Aorta (tissue), 5 donors: ENCODE measurements around the gene CYB561D2. TPM values are rescaled to one million over a fixed set of nuclear protein-coding genes. Genes with fewer than 3 reads are reported as not detected.

ENCODE experiments used
- ATAC-seq: fragments of 200-7000 bp; cut with Tn5 transposase; one replicate; pipeline ENCODE4 v1.9.1; 2022; ENCODE audit warnings: moderate library complexity; ENCODE audit not compliant: low FRiP score
- DNase-seq, 2 donors: peaks; one replicate each; pipeline ENCODE4 v3.0.0-alpha.2; 2020
- H3K27ac ChIP-seq, 2 donors: one replicate each; pipeline ENCODE4 v1.5.1; 2013; ENCODE audit warnings: low read length in 2 of 2, mild to moderate bottlenecking in 2 of 2, moderate library complexity in 2 of 2, control low read depth in 1 of 2, inconsistent platforms in 1 of 2, low read depth in 1 of 2
- H3K27me3 ChIP-seq, 2 donors: one replicate each; pipeline ENCODE4 v1.6.1; 2013; ENCODE audit warnings: control low read depth in 1 of 2, low read length in 1 of 2, mild to moderate bottlenecking in 1 of 2, moderate library complexity in 1 of 2; ENCODE audit not compliant: insufficient read depth in 2 of 2, control insufficient read depth in 1 of 2
- H3K36me3 ChIP-seq, 2 donors: one replicate each; pipeline ENCODE4 v1.6.1; 2013; ENCODE audit warnings: control low read depth in 1 of 2, low read length in 1 of 2, mild to moderate bottlenecking in 1 of 2; ENCODE audit not compliant: insufficient read depth in 2 of 2, control insufficient read depth in 1 of 2
- H3K4me1 ChIP-seq, 2 donors: one replicate each; pipeline ENCODE4 v1.6.1; 2013; ENCODE audit warnings: low read length in 2 of 2, control low read depth in 1 of 2, mild to moderate bottlenecking in 1 of 2, moderate library complexity in 1 of 2; ENCODE audit not compliant: insufficient read depth in 2 of 2, control insufficient read depth in 1 of 2
- H3K4me3 ChIP-seq, 2 donors: one replicate each; pipeline ENCODE4 v1.5.1; 2013; ENCODE audit warnings: low read length in 2 of 2, control low read depth in 1 of 2, mild to moderate bottlenecking in 1 of 2
- H3K9me3 ChIP-seq: one replicate; pipeline ENCODE4 v1.6.1; 2013; ENCODE audit warnings: mild to moderate bottlenecking, low read length; ENCODE audit not compliant: control insufficient read depth
- WGBS, 2 donors: extraction: QIAGEN DNeasy Blood & Tissue Kit; methylation state at CpG; one replicate each; pipeline ENCODE4 v1.1.7; 2013; 5-methylcytosine and 5-hydroxymethylcytosine counted together
- intact Hi-C, 2 donors: fragments of 100-400 bp; cut with DNase I; formaldehyde crosslinking; loops; one replicate each; pipeline versions ENCODE4 v1.14.2 to v1.15.0; 2022
- polyA plus RNA-seq, 2 donors: library from polyadenylated mRNA; stranded (reverse); fragments of 200-250 nt; gene quantifications; one replicate each; pipeline ENCODE4 v1.2.3, GENCODE V29; 2013
- total RNA-seq, 2 donors: library from RNA; stranded (reverse); fragmentation: NEBNext Ultra II Directional; extraction: Animal tissue kit (Norgen Biotek cat#: 25700); gene quantifications; one replicate each; pipeline ENCODE4 v1.2.1, GENCODE V29; 2021
- donor health status: healthy with polysubstance abuse.
- donor health status: Bipolar disorder and iron deficiency.
- donor health status: DM: no; HTN: no; CAD: no.
- donor health status: DM: no; HTN: no; CAD: no.
- donor health status: DM: yes; HTN: yes; CAD: no.

The CYB561D2 gene
- total and polyA plus RNA-seq, 4 donors = 6.8 to 14.4 (median 10.0) TPM

GRCh38 chr3:50385754-50386153 lies 35.1 kb downstream of the CYB561D2 start:
- Histone ChIP-seq H3K27ac (no peak overlapping the region), H3K9me3 (no peaks in the 10 kb centered on the region), H3K27me3 (no peaks in the 10 kb centered on the region), H3K36me3 (no peaks in the 10 kb centered on the region), H3K4me1 (no peaks in the 10 kb centered on the region), H3K4me3 (no peak overlapping the region)
- intact Hi-C loops = loop anchor here in 1 of 2 donors (10.0 kb wide), 1 partner anchor 89 kb away; no protein-coding TSS in a partner anchor
- ATAC-seq (no peak), DNase-seq (no peak)
- 90 to 95% methylated on average over 13 of the region's 13 CpGs for WGBS, 2 donors

DNA sequence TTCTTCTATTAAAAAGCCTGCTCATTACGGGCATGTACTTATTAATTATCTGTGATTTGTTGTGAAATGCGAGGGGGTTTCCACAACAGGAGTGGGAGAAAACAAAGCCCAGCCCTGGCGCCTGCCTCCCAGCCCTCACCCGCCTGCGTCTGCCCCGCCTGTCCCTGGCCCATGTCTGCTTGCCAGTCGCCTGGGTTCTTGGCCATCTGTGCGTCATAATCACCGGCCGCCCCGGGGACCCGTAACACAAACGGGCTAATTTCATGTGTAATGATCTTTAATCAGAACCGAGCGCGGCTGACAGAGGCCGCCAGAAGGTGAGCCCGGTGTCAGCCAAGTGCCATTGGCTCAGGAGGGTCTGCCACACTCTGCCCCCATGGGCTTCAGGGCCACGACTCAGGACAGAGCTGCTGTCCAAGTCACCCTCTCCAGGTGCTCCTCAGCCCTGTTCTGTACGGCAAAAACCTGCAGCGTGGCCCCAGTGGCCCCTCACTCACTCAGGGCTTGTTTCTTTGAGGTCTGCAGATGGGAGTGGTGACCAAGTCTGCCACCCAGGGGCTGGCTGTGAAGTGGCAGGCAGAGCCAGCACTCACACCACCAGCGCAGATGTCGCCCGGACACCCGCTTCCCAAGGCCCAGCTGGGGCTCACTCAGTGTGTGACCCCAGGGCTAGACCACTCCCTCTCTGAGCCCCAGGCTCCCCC lies 37.5 kb downstream of the CYB561D2 start:
- DNase-seq (no peak), ATAC-seq (no peak)
- no peaks in the 10 kb centered on the region for H3K36me3 ChIP-seq
- H3K9me3 ChIP-seq = no peaks in the 10 kb centered on the region
- no peaks in the 10 kb centered on the region for H3K4me1 ChIP-seq
- intact Hi-C loops = loop anchor here in 1 of 2 donors (10.0 kb wide), 1 partner anchor 87 kb away; no protein-coding TSS in a partner anchor
- H3K4me3 ChIP-seq = no peak overlapping the region
- 85 to 90% methylated on average over 24 to 25 of the region's 25 CpGs for WGBS, 2 donors
- H3K27ac ChIP-seq = no peak overlapping the region
- H3K27me3 ChIP-seq = no peaks in the 10 kb centered on the region

- Histone ChIP-seq H3K9me3 (no peaks in the 10 kb centered on the region), H3K4me3 (no peak overlapping the region), H3K27ac (no peak overlapping the region), H3K36me3 (no peaks in the 10 kb centered on the region), H3K27me3 (no peaks in the 10 kb centered on the region), H3K4me1 (no peaks in the 10 kb centered on the region)
- DNase-seq = no peak
- intact Hi-C loops = loop anchor here in 1 of 2 donors (10.0 kb wide), 1 partner anchor 86 kb away; no protein-coding TSS in a partner anchor
- WGBS, 2 donors = 86 to 87% methylated on average over 22 of the region's 22 CpGs
- ATAC-seq = no peak
Measured at GRCh38 chr3:50388720-50389413, 38.2 kb downstream of the CYB561D2 start.

DNA sequence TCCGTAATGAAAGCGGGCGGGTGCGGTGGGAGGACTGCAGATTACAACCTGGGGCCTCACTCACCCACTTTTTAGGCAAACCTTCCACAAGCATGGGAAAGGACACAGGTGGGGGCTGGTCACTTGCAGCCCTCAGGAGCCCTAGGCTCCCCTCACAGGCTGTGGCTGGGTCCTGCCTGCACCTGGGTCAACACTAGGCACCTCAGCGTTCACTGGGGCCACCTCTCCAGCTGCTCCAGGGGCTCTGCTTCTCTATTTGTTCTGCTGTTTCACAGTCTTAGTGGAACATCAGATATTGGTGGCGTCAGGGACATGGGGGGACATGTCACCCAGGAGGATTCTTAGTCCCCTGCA lies 38.7 kb downstream of the CYB561D2 start:
- ATAC-seq = no peak
- Histone ChIP-seq H3K27me3 (no peaks in the 10 kb centered on the region), H3K4me1 (no peaks in the 10 kb centered on the region), H3K27ac (no peak overlapping the region), H3K36me3 (no peaks in the 10 kb centered on the region), H3K4me3 (no peak overlapping the region), H3K9me3 (no peaks in the 10 kb centered on the region)
- no peak for DNase-seq
- 92 to 96% methylated on average over 6 of the region's 6 CpGs for WGBS, 2 donors
- intact Hi-C loops = loop anchor here in 1 of 2 donors (10.0 kb wide), 1 partner anchor 85 kb away; no protein-coding TSS in a partner anchor

DNA sequence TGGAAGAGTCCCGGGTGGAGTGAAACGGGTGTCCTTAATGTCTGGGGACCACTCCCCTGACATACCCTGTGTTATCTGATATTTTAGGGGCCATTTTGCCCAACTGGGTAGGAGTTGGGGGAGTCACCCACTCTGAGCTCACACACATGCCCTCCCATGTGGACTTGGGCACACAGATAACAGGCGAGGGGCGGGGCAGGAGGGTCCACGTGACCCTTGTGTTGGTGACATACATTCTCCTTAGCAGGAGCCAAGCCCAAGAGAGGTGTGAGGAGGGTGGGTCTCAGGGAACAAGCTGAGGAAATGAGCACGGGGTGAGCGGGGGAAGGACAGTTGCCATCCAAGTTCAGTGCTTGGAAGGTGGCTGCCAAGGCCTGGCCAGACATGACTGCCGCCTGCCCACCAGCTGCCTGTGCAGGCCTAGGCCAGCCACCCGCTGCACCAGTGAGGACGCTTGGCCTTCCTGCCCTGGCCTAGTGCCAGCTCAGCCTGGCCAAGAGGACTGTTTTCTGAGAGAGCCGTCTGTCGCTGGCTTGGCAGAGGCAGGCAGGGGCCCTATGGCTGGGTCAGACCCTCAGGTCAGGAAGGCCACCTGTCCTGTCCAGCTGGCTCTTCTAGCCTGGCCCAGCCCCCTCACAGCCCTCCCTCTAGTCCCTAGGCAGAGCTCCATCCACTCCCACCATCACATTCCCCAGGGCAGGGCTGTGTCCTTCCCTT lies 40.0 kb downstream of the CYB561D2 start:
- H3K27me3 ChIP-seq = no peaks in the 10 kb centered on the region
- 34 to 37% methylated on average over 10 to 12 of the region's 12 CpGs for WGBS, 2 donors
- H3K36me3 ChIP-seq = no peaks in the 10 kb centered on the region
- ATAC-seq (peak; percentile 57), DNase-seq (peak; percentile 78 to 86)
- intact Hi-C loops = no loop called here
- H3K4me1 ChIP-seq = no peaks in the 10 kb centered on the region
- no peak overlapping the region for H3K4me3 ChIP-seq
- no peaks in the 10 kb centered on the region for H3K9me3 ChIP-seq
- peak overlapping the region in 1 of 2 donors; percentile 0 for H3K27ac ChIP-seq

- WGBS, 2 donors = 44 to 53% methylated on average over 5 of the region's 5 CpGs
- no peak for ATAC-seq
Measured at GRCh38 chr3:50392101-50392715, 41.5 kb downstream of the CYB561D2 start.

GRCh38 chr3:50393061-50393460 lies 42.4 kb downstream of the CYB561D2 start:
- H3K4me1 ChIP-seq = no peaks in the 10 kb centered on the region
- H3K27ac ChIP-seq = no peak overlapping the region
- H3K4me3 ChIP-seq = no peak overlapping the region
- H3K36me3 ChIP-seq = no peaks in the 10 kb centered on the region
- ATAC-seq (no peak), DNase-seq (no peak)
- no peaks in the 10 kb centered on the region for H3K9me3 ChIP-seq
- WGBS, 2 donors = 49 to 56% methylated on average over 5 of the region's 5 CpGs
- H3K27me3 ChIP-seq = no peaks in the 10 kb centered on the region
- intact Hi-C loops = no loop called here

More at GRCh38 chr3:50392101-50392715, 41.5 kb downstream of the CYB561D2 start:
- no peak for DNase-seq
- intact Hi-C loops = no loop called here
- no peak overlapping the region for H3K27ac ChIP-seq
- H3K9me3 ChIP-seq = no peaks in the 10 kb centered on the region
- H3K36me3 ChIP-seq = no peaks in the 10 kb centered on the region
- H3K27me3 ChIP-seq = no peaks in the 10 kb centered on the region
- H3K4me3 ChIP-seq = no peak overlapping the region
- no peaks in the 10 kb centered on the region for H3K4me1 ChIP-seq

DNA sequence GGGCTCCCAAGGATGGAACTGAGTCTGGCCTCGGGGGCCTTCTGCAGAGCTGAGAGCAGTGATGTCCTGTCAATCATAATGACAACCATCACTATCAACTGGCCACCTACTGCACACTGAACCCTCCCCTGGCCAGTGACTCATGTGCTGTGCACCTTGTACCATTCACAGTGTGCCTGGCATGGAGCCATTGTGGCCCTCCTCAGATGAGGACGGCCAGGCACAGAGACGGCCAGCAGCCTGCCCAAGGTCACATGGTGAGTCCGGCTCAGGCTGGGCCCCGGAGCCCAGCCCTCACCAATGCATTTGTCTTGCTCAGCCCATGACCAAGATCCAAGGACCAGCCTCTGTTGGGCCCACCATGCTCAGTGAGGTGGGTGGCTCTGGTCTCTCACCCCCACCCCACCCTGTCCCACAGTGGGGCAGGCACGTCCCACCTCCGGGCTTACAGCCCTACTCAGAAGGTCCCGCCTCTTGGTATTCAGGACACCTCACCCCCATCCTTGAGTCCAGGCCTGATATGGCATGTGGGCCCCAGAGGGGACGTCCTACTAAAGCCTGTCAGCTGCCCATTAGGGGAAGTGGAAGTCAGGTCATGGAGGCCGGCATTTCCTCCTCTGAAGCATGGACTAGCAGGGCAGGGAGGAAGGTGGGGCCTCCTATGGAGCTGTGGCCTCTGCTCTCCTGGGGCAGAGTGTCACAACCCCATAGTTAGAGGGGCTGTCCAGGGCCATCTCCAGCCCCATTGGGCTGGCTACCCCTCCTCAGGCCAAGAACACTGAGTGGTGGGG lies 44.6 kb downstream of the CYB561D2 start:
- intact Hi-C loops = no loop called here
- 92 to 93% methylated on average over 10 of the region's 10 CpGs for WGBS, 2 donors
- Histone ChIP-seq H3K4me1 (no peaks in the 10 kb centered on the region), H3K9me3 (no peaks in the 10 kb centered on the region), H3K4me3 (no peak overlapping the region), H3K27me3 (no peaks in the 10 kb centered on the region), H3K36me3 (no peaks in the 10 kb centered on the region), H3K27ac (no peak overlapping the region)
- ATAC-seq (no peak), DNase-seq (peak in 1 of 2 donors; percentile 61)
